Keratinocyte (primary cell): ENCODE data around the gene C2CD5. TPM values are rescaled to one million over a fixed set of nuclear protein-coding genes. Genes with fewer than 3 reads are reported as not detected.

Source experiments
- DNase-seq: peaks from one replicate; pipeline ENCODE4 v3.0.0-alpha.2; 2011; ENCODE audit warnings: low read depth, missing footprints, low spot score
- FAIRE-seq: peaks from 2 replicates; lab custom pipeline; 2011; peaks lifted over from hg19 to GRCh38; lab: Jason Lieb, UNC
- H2AFZ ChIP-seq: 2 replicates; pipeline ENCODE4 v1.6.0; 2012; ENCODE audit warnings: low read length, control low read depth, inconsistent platforms; ENCODE audit not compliant: control insufficient read depth
- H3K27ac ChIP-seq: 2 replicates; pipeline ENCODE4 v1.5.1; 2011; ENCODE audit warnings: low read length; ENCODE audit not compliant: control insufficient read depth, insufficient read depth
- H3K27me3 ChIP-seq: 3 replicates; pipeline ENCODE4 v1.6.0; 2011; ENCODE audit warnings: low read length; ENCODE audit not compliant: control insufficient read depth, insufficient read depth; ENCODE audit errors: extremely low read depth
- H3K36me3 ChIP-seq, 2 experiments: 2 replicates in 1 of 2; 3 replicates in 1 of 2; pipeline ENCODE4 v1.5.1; 2011; ENCODE audit warnings: low read length in 2 of 2, mild to moderate bottlenecking in 1 of 2; ENCODE audit not compliant: control insufficient read depth in 2 of 2, insufficient read depth in 2 of 2; ENCODE audit errors: extremely low read depth in 1 of 2
- H3K4me1 ChIP-seq: 3 replicates; pipeline ENCODE4 v1.5.1; 2011; ENCODE audit warnings: low read length; ENCODE audit not compliant: control insufficient read depth, insufficient read depth; ENCODE audit errors: extremely low read depth
- H3K4me2 ChIP-seq: 3 replicates; pipeline ENCODE4 v1.6.0; 2011; ENCODE audit warnings: low read depth, low read length; ENCODE audit not compliant: control insufficient read depth, insufficient read depth; ENCODE audit errors: extremely low read depth
- H3K4me3 ChIP-seq, 3 experiments: fragments of 200-600 bp in 1 of 3; sonication (generic) in 1 of 3; 2 replicates in 2 of 3; 3 replicates in 1 of 3; pipeline ENCODE4 v1.5.1; 2011 to 2016; ENCODE audit warnings: low read length in 3 of 3, mild to moderate bottlenecking in 3 of 3, control low read depth in 2 of 3, inconsistent platforms in 1 of 3, low read depth in 1 of 3, mixed read lengths in 1 of 3, mixed run types in 1 of 3, moderate library complexity in 1 of 3; ENCODE audit not compliant: control insufficient read depth in 2 of 3, insufficient read depth in 2 of 3; ENCODE audit errors: extremely low read depth in 1 of 3
- H3K79me2 ChIP-seq: 2 replicates; pipeline ENCODE4 v1.6.0; 2012; ENCODE audit warnings: low read length; ENCODE audit not compliant: control insufficient read depth, insufficient read depth
- H3K9ac ChIP-seq: 3 replicates; pipeline ENCODE4 v1.6.0; 2011; ENCODE audit warnings: low read length; ENCODE audit not compliant: control insufficient read depth, insufficient read depth; ENCODE audit errors: extremely low read depth
- H3K9me1 ChIP-seq: 3 replicates; pipeline ENCODE4 v1.6.0; 2011; ENCODE audit warnings: low read length; ENCODE audit not compliant: control insufficient read depth, insufficient read depth; ENCODE audit errors: extremely low read depth
- H3K9me3 ChIP-seq: 2 replicates; pipeline ENCODE4 v1.5.1; 2012; ENCODE audit warnings: low read depth, low read length; ENCODE audit not compliant: control insufficient read depth
- H4K20me1 ChIP-seq: 3 replicates; pipeline ENCODE4 v1.6.0; 2011; ENCODE audit warnings: low read length; ENCODE audit not compliant: control insufficient read depth, insufficient read depth; ENCODE audit errors: extremely low read depth
- EZH2 ChIP-seq: IDR thresholded peaks from one replicate; pipeline ENCODE4 v1.6.1; 2012; ENCODE audit warnings: inconsistent platforms, mild to moderate bottlenecking, low read length, moderate library complexity
- dilution Hi-C: fragments of 300-500 bp; cut with MboI; formaldehyde crosslinking; loops from one replicate; pipeline ENCODE4 v1.7.0; 2020; ENCODE audit warnings: low sequenced_read_pairs; ENCODE audit not compliant: extremely low pct_ligation_motif_present
- polyA plus RNA-seq, 5 experiments: library from polyadenylated mRNA; depleted of rRNA in 3 of 5; stranded (reverse) in 3 of 5; stranded (forward) in 1 of 5; unstranded in 1 of 5; fragments of >200 nt; gene quantifications; 1 replicate in 1 of 5; 2 replicates in 3 of 5; 3 replicates in 1 of 5; pipeline versions ENCODE4 v1.2.1 to v1.2.3, GENCODE V29; 2011 to 2012; ENCODE audit warnings: missing spikeins in 2 of 5, low read depth in 1 of 5, low replicate concordance in 1 of 5
- TF ChIP-seq, protein P1 (sequence below), 3 experiments: IDR thresholded peaks in 1 of 3; conservative IDR thresholded peaks in 1 of 3; optimal IDR thresholded peaks in 1 of 3; 2 replicates in 2 of 3; 3 replicates in 1 of 3; pipeline versions ENCODE3 to v1.5.1; 2011; ENCODE audit warnings: low read length in 3 of 3, mild to moderate bottlenecking in 3 of 3, moderate library complexity in 2 of 3, control low read depth in 1 of 3, inconsistent platforms in 1 of 3; ENCODE audit not compliant: insufficient read depth in 2 of 3; ENCODE audit errors: extremely low read depth in 1 of 3

C2CD5 gene
- polyA plus RNA-seq, 1 donor (not counting 4 experiments of a cell fraction or from before 2014, with no cell fraction given): 17.7 TPM

DNA sequence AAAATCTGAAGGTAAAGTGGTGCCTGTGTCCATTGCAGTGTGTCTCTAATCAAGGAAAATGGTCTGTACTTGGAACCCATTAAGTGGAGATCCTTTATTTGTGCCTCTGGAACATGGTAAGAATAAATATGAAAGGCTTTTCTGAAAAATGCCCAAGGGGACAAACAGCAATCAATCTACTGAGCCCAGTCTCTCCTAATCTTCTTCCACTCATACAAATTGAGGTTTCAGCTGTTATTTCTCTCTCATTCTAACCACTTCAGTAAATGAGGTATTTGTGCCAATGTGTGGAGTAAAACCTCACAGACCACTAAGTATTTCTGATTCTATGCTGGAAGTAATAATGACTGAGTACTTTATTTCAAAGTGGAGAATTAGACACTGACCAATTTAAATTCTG is 127.5 kb downstream of the C2CD5 start:
- no peaks in the 10 kb centered on the region for H3K27me3 ChIP-seq
- H4K20me1 ChIP-seq: no peaks in the 10 kb centered on the region
- peaks cover 7% of the 10 kb centered on the region for H3K4me1 ChIP-seq
- H3K79me2 ChIP-seq: no peaks in the 10 kb centered on the region
- H3K4me3 ChIP-seq: no peak overlapping the region
- H3K27ac ChIP-seq: no peak overlapping the region
- H3K9me3 ChIP-seq: no peaks in the 10 kb centered on the region
- no peaks in the 10 kb centered on the region for H3K9me1 ChIP-seq
- no peak for TF ChIP-seq EZH2
- TF ChIP-seq, protein P1, sequence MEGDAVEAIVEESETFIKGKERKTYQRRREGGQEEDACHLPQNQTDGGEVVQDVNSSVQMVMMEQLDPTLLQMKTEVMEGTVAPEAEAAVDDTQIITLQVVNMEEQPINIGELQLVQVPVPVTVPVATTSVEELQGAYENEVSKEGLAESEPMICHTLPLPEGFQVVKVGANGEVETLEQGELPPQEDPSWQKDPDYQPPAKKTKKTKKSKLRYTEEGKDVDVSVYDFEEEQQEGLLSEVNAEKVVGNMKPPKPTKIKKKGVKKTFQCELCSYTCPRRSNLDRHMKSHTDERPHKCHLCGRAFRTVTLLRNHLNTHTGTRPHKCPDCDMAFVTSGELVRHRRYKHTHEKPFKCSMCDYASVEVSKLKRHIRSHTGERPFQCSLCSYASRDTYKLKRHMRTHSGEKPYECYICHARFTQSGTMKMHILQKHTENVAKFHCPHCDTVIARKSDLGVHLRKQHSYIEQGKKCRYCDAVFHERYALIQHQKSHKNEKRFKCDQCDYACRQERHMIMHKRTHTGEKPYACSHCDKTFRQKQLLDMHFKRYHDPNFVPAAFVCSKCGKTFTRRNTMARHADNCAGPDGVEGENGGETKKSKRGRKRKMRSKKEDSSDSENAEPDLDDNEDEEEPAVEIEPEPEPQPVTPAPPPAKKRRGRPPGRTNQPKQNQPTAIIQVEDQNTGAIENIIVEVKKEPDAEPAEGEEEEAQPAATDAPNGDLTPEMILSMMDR (optimal IDR thresholded peaks at IDR 0.05 in 1 of 3, IDR thresholded peaks at IDR 0.05 in 1 of 3, conservative IDR thresholded peaks at IDR 0.05 in 1 of 3; ENCODE audit: extremely low read depth in 1 of 3, insufficient read depth in 2 of 3, low read length in 3 of 3): no peak
- peak; percentile 34 for FAIRE-seq
- no peak for DNase-seq
- no peaks in the 10 kb centered on the region for H3K36me3 ChIP-seq
- no peak overlapping the region for H3K9ac ChIP-seq
- no peak overlapping the region for H3K4me2 ChIP-seq
- no peak overlapping the region for H2AFZ ChIP-seq
- dilution Hi-C loops: no loop called here

DNA sequence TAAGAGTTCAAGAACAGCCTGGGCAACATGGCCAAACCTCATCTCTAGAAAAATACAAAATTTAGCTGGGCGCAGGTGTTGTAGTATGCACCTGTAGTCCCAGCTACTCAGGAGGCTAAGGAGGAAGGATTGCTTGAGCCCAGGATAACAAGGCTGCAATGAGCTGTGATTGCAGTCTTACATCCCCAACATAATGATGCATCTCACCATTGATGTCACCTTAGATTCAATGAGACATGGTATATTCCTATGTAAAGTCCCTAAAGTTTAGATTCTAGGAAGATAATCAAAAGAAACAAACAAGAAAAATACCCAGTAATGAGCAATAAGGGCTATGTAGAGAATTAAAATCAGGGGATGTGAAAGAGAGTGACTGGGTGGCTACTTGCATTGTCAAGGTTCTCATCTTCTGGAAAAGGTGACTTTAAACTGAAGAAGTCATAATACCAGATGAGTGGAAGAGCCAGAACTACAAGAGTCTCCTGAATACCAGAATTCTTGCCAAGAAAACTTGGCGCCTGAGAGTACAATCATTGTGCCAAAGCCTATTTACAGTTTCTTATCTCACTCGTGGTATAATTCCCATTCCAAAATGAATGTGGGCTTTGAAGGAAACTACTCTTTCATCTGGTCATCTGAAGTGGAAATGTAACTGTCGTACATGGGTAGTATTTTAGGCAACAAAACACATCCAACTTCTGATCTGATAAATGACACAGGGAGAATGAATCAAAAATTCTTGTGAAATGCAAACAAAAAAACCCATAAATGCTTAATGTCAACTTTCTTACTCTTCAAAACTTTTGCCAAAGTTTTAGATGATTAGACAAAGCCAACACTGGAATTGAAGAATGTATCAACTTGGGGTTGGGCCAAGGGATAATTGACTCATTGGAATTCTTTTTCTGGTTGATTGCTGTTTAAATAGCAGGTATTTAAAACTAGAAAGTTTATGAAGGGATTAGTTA is 128.7 kb downstream of the C2CD5 start:
- FAIRE-seq: no peak
- Histone ChIP-seq H3K36me3 (no peaks in the 10 kb centered on the region), H3K9me1 (no peaks in the 10 kb centered on the region), H3K9ac (no peak overlapping the region), H4K20me1 (no peaks in the 10 kb centered on the region), H3K4me3 (no peak overlapping the region), H3K4me1 (peaks cover 14% of the 10 kb centered on the region), H2AFZ (peak overlapping the region; percentile 7), H3K79me2 (no peaks in the 10 kb centered on the region), H3K9me3 (no peaks in the 10 kb centered on the region), H3K4me2 (no peak overlapping the region), H3K27me3 (no peaks in the 10 kb centered on the region), H3K27ac (no peak overlapping the region)
- TF ChIP-seq, protein P1 (optimal IDR thresholded peaks at IDR 0.05 in 1 of 3, IDR thresholded peaks at IDR 0.05 in 1 of 3, conservative IDR thresholded peaks at IDR 0.05 in 1 of 3; ENCODE audit: extremely low read depth in 1 of 3, insufficient read depth in 2 of 3, low read length in 3 of 3): no peak
- no peak for TF ChIP-seq EZH2
- DNase-seq: no peak
- dilution Hi-C loops: no loop called here
